Measurements from ENCODE around the gene FAM222A.
A peak's percentile ranks its signal among the peaks of the same experiment; 100 is the strongest.

The FAM222A gene

DNA sequence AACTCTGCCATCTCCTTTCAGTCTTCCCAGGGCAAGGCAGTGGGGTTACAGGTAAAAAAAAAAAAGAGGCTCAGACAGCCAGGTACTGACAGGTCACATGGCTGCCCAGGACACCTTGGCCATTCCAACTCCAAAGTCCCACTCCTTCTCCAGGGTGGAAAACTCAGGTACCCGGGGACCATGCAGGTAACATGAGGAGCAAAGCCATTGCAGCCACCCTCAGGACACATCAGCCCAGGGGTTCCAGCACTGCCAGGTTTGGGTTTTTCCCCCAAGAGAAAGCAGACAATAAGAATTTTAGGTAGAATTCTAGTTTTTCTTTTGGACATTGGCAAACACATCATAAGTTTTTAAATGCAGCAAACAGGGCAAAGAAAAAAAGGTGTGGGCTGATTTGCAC lies 15.3 kb downstream of the FAM222A start:
- TF ChIP-seq CTCF (conservative IDR thresholded peaks at IDR 0.05), result no peak
- peak overlapping the region; percentile 33; the same call in 1 of the 2 replicates for H3K27ac ChIP-seq

DNA sequence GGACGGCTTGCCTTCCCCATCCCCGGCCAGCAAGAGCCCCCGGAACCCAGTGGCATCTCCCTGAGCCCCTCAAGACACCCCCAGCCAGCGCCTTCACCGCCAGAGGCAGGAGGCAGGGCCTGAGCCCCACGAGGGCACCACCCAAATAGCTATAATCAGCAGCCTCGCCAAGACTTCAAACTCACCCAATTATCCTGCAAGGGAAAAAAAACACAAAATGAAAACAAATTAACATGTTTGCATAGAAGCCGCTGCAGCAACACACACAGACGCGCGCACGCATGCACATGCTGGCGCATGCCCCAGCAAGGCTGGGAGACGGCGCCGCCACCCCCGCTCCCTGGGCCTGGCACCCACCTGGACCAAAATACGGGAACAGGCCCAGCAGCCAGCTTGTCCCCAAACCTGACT lies 15.8 kb downstream of the FAM222A start:
- TF ChIP-seq CTCF (conservative IDR thresholded peaks at IDR 0.05), result no peak
- H3K27ac ChIP-seq, result peak overlapping the region; percentile 33; the same call in 1 of the 2 replicates

- peak overlapping the region; percentile 33; the same call in 1 of the 2 replicates for H3K27ac ChIP-seq
- TF ChIP-seq CTCF (conservative IDR thresholded peaks at IDR 0.05), result no peak
Measured at GRCh38 chr12:109729801-109730200, 16.2 kb downstream of the FAM222A start.

DNA sequence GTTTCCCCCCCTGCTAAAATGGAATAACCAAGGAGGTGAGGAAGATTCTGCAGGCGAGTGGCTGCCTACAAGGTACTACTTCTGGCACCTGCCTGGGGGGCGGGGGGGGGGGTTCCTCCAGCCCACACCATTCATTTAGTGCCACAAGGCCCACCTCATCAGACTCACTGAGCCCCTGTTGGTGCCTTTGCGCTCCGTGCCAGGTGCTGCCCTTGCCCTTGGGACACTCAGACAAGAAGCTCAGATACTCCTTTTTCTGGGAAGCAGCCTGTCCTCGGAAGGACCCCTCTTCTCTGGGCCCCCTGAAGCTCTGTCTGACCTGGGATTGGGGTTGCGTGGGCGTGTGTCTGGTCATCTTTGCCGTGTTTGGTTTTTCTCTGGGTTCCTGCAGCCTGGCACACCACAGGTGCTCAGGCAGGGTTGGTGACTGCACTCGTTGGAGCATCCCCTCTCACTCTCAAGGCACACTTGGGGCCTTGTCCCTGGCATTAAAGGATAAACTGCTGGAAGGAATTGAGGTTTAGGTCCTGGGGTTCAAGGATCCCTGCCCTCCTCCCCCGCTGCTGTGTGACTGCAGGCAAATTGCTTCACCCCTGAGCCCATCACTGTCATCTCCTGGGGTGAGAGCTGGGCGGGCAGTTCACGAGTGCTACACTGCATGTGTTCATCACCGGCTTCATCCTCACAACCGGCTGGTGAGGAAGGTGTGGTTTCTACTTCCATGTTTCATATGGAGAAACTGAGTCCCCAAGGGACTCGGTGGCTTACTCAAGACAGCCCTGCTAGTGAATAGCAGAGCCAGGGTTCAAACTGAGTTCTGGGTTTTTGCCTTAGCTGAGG lies 16.9 kb downstream of the FAM222A start:
- no peak for TF ChIP-seq CTCF (conservative IDR thresholded peaks at IDR 0.05)
- H3K27ac ChIP-seq, result no peak overlapping the region; the same call in 1 of the 2 replicates

DNA sequence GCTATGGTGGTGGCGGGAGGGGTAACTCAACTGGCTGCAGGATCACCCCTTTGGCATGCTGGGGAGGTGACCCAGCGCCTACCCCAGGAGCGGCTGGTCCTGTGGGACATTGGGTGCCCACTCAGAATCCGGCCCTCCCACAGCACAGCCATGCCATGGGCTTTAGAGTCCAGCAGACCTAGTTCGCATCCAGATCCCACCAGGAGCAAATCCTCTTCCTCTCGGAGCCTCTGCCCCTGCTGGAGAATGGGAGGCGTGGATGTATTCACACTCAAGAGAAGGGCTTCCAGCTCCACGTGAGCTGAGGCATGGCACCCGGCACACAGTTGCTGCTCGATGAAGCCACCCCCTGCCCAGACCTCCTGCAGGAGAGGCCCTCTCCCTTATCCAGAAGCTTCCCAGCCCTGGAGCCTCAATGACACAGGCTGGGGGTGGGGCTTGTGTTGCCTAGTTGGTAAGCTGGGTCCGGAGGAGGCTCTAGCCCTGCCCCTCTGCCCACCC lies 17.7 kb downstream of the FAM222A start:
- TF ChIP-seq CTCF (conservative IDR thresholded peaks at IDR 0.05), result no peak
- no peak overlapping the region; the same call in 1 of the 2 replicates for H3K27ac ChIP-seq

- H3K27ac ChIP-seq, result no peak overlapping the region; the same call in 1 of the 2 replicates
- TF ChIP-seq CTCF (conservative IDR thresholded peaks at IDR 0.05), result no peak
Measured at GRCh38 chr12:109731806-109732205, 18.2 kb downstream of the FAM222A start.
